Bone marrow (tissue), 2 donors: ENCODE measurements around the gene CEP63.

Experiments used
- DNase-seq, 2 donors: peaks; one replicate each; lab custom pipeline; 2025; lab: John Stamatoyannopoulos, UW

The CEP63 gene

DNA sequence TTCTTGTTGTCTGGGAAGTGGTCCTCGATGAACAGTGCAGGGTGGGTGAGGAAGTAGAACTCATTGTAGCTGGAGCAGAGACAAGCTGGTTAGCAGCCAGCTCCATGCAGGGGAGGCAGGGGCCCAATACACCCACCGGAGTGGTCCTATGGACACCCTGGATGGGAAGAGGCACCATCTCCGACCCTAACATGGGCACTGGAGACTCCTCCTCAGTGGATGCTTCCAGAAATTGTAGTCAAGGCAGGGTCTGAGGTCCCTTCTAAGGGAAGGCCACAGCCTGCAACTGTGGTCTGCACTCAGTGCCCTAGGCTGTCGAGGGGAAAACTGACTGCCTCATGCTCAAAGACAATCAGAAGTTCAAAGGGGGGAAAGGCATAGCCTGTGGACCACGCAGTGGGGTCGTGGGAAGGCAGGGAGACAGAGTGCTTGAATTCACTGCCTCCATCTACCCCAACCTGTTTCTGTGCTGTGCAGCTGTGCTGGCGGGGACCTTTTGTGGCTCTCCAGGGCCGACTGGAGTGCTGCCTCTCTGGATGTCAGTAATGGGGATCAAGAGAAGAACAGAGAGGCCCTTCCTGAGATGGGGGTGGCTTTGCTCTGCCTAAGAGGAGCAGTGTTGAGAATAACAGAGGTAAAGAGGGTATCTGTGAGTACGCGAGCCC, 123.0 kb downstream of the CEP63 start:
- DNase-seq: no peak

DNA sequence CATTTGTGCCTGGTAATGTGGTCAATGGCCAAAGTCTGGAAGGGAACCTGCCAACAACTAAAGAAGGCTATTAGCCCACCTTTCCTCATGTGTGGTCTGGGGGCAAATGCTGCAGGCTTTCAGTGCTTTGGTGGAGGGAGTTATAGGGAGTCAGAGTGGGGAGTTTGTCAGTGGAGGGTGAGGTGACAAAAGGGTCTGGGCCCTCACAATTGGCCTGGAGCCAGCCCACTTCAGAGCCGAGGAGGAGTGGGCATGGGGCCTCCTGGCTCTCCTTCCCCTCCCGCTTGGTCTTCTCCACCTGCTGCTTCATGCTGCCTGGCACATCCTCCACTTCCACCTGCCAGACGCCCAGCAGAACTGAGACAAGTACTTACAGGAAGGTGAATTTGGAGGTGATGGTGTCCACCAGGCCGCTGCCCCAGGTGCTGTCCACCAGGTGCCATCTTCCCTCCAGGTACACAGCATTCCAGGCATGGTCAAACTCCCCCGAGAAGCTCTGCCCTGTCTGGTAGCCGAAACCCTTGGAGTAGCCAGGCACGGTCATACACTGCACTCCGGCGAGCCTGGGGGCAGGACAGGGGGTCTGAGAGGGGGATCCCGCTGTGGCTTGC, 124.1 kb downstream of the CEP63 start:
- no peak for DNase-seq

DNA sequence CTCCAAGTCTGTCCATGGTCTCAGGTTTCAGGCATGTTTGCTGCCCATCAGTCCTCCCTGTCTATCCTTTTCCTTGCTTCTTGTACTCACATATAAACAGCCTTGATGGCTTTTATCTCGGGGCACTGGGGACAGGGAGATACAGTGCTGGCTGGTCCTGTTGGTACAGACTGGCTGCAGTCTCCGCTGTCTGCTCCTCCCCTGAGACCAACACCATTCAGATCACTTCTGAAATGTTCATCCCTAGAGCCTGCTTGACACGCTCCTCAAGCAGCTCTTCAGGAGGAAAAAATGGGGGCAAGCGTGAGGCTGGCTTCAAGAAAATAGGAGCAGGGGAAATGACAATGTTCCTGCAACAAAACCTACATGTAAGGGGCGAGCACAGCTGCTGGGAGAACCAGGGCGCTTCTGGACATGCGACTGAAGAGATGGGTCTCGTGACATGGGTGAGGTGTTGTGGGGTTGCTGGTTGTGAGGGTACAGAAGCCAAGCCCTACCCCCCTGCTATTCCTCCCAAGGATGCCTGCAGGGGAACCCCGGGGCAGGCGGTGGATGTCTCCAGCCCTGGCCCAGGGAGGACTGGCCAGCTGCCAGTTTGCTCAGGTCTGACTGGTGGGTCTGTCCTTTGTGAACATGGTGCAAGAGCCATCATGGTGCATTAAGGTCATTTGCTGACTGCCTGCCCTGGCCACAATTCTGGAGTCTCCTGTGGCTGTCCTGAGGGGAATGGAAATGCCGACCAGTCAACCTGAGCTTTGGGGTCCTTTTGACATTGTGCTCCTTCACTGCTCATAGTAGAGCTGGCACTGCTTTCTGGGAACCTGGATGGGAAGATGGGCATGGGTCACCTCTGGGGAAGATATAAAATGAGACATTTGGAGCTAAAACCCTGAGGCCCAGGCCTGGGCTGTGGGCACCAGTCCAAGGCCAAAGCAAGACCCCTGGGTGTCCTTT, 124.9 kb downstream of the CEP63 start:
- no peak for DNase-seq

DNA sequence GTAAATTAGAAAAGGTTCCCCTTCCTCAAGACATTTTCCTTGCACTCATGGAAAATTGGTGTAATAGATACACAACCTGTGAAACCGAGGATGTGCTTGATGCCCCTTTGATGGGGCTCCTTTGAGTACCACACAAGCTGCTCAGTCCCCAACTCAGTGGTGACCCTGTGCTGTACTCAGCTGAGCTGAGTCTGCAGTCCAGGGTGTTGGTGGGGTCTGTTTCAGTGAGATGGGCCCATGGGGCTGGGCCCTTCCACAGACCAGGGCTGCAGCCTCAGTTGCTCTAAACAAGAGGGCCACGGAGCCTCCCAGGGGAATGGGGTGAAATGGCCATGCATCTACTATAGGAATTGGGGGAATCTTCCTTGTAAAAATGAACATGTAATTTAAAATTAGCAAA, 125.7 kb downstream of the CEP63 start:
- no peak for DNase-seq

DNA sequence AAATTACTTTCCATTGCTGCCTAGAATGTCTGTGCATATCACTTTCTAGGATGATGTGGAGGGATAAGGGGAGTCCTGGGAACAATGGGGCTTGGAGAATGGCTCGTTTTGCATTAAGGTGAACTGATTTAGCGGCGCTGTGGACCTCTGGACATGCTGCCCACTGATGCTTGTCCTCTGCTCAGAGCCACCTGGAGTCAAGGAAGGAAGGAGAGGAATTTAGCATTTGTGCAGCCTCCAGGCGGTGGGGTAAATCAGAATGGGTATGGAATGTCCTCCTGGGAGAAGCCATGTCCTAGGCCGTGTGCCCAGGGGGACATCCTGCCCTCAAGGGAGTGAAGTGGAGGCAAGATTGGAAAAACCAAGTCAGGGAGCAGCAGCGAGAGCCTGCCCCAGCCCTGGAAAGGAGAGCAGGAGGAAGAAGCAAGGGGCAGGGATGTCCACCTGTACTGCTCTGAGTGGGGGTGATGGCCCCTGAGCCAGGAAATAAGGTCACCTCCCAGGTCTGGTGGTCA, 127.2 kb downstream of the CEP63 start:
- DNase-seq: no peak

DNA sequence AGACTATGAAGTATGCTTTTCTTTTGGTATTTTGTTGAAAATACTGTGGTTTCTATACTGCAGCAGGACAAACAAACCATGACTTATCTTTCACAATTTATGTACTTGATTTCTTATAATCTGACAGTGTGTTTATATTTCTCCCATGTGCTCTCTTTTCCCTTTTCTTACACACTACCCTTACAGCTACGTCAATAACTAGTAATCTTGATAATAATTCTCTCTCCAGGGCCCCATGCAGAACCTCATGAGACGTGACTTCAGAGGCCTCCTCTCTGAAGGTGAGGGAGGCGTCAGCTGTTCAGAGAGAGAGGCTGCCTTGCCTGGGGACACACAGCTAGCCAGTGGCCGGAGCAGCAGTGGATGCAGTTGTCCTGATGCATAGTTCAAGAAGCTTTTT, 129.1 kb downstream of the CEP63 start:
- DNase-seq: no peak

DNA sequence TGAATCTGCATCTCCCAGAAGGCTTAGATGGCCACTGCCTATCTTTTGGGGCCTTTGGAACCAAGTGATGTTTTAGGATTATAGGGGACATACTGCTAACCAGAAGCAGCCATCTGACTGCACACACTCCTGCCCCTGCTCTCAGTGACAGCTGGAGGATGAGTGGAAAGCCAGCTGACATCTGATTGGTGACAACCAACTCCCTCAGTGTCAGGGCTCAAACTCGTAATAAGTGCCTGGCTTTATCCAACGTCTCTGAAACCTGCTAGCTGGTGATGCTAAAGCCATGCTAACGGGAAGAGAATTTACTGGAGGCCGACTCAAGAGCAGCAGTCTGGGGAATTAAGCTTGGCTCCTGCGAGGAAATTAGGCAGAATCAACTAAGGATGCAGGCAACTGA, 129.9 kb downstream of the CEP63 start:
- DNase-seq: no peak

DNA sequence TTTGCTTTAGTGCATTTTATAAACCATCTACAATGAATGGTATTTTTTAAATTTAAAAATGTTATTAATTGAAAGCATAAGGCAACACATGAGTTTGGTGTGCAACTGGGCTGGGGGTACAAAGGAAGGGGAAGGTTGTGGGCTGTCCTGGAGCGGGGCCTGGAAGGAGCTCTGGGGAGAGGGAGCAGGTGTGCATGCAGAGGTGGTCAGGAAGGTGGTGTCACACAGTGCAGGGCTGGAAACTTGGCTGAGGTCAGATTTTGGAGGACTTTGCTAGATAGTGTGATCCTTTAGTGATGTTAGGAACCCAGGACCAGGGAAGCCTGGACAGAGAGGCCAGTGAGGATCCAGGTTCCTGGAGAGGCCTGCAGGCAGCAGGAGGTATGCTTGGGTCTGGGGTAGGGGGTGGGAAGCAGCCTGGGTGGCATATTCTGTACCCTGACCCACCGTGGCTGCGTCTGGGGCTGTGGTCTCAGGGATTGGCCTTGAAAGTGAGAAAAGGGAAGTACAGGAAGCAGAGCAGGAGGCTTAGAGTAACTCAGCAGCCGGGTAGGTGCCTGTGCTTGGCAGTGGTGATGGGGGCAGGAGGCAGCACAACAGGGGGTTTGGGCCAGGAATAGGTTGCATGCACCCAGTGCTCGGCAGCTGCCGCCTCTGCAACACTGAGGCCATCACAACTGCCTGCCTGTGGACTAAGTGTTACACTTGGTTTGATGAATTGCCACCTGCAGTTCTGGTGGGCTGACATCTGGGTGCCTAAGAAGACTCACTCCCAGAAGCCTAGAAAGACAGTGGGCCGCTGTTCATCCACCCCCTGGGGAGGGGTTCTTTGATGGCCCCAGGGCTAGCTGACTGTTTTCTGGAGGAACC, 132.0 kb downstream of the CEP63 start:
- no peak for DNase-seq

DNA sequence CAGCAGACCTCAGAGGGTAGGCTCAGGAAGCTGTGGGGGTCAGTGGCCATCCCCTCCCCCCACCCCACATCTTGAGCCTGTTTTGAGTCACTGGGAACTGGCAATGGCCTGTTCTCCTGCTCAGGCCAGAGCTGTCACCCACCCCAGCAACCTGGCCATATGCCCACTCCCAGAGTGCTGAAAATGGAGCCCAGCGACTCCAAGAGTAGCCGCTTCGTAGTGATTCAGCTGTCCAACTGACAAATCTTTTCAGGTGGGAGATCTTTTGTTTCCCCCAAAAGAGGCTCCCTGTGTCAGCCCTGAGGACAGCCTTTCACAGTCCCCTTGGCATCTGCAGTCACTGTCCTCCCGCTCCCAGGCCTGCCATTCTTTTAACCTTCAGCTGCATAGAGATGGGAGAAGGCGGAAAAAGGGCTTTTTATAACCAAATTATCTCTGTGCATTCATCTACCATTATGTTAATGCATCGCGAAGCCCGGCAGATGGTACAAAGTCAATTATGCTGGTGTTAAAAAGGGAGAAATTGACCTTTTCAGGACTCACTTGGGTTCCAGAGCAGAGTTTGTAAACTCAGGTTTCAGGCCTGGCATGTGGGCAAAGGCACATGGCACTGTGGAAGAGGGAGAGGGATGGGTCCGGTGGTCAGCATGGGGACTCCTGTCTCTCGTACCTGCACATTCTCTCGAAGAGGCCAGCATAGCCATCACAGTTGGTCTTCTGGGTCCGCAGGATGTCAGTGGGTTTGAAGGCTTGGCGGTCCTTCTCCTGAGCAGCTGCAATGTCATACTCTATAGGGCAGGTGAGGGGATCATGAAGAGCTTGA, 132.8 kb downstream of the CEP63 start:
- DNase-seq: no peak

DNA sequence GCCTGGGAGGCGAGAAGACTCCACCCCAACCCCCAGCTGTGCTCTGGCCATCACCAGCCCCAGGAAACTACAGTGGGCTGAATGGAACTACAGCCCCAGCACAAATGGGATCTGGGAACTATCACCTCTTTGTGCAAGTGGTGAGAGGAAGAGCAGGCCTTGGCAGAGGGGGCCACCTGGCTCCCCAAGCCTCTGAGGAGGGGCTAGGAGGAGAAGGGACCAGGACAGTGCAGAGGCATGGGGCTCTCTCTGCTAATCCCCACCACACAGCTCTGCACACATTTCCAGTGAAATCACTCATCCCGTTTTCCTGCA, 133.4 kb downstream of the CEP63 start:
- DNase-seq: no peak

DNA sequence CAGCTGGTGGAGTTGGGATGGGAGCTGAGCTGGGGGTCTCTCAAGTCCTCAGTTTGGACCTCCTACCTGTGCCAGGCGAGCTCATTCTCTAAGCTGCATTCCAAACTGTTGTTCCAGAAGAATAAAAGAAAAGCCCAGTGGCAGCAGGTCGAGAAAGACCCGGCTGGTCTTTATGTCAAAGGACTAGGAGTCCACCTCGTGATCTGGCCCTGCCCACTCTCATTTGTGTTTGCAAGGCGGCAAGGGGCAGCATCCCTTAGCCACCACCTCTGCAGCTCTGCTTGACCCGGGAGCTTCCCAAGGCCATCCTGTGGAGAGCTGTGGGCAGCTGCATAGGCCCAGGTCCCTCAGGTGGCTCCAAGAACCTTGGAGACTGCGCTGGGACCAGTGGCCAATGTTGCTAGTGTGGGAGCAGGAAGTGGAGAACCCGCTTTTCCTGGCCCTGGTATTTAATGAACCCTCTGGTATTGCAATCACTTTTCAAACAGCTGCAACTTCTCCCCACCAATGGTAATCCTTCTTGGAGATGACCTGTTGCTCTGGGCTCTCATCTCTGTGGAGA, 134.1 kb downstream of the CEP63 start:
- DNase-seq: no peak

DNA sequence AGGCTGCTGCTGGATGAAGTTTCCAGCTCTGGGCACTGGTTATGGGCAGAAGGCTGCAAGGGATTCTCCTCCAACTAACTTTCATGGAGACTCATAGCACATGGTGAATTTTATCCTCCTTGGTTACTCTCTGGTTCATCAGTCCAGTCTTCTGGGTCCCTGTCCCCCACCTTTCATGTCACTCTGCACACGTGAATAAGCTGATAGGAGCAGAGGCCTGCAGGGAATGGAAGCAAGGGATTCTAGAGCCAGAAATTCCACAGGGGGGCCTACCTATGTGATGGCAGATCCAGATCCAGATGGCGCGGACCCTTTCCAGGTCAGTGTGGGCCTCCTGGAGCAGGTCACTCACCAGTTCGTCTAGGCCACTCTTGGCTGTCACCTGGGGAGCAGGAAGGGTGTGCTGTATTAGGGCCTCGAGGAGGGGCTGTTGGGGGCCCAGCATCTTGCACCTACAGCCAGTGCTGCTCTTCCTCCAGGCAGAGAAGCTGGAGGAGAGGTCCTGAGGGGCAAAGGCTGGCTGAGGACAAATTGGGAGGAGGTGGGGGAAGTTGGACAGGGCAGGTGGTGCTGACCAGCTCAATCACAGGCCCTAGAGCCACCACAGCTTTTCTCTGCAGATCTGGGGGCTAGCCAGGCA, 134.7 kb downstream of the CEP63 start:
- DNase-seq: no peak

DNA sequence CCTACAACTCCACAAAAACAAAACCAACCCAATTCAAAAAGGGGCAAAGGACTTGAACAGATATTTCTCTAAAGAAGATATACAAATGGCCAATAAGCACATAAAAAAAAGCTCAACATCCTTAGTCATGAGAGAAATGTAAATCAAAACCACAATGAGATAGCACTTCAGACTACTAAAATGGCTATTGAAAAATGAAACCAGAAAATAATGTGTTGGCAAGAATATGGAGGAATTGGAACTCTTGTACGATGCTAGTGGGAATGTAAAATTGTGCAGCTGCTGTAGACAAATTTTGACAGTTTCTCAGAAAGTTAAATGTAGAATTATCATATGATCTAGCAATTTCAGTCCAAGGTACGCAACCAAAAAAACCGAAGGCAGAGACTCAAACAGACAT, 136.0 kb downstream of the CEP63 start:
- DNase-seq: peak in 1 of 2 donors; percentile 74

DNA sequence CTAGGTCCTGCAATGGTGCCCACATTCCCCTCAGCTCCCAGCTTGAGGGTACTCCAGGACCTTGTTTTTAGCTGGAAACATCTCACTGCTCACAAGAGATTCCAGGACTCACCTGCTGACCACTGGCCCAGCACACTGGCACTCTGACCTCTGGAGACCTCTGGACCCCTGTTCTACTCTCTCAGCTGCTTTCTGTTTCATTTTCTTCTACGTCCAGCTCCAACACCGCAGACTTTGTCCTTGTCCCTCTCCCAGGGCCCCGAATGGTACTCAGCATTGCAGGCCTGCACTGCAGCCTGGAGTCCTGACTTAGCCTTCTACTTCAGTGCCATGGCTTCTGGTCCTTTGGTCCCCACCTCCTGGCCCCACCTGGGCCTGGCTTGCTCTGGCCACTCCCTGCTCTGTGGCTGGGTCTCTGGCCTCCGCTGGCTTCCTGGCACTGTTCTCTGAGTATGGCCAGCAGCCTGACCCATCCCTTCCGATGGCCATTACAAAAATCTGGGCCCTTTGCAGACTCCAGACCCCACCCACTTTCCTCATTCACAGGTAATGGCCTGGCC, 137.0 kb downstream of the CEP63 start:
- no peak for DNase-seq

DNA sequence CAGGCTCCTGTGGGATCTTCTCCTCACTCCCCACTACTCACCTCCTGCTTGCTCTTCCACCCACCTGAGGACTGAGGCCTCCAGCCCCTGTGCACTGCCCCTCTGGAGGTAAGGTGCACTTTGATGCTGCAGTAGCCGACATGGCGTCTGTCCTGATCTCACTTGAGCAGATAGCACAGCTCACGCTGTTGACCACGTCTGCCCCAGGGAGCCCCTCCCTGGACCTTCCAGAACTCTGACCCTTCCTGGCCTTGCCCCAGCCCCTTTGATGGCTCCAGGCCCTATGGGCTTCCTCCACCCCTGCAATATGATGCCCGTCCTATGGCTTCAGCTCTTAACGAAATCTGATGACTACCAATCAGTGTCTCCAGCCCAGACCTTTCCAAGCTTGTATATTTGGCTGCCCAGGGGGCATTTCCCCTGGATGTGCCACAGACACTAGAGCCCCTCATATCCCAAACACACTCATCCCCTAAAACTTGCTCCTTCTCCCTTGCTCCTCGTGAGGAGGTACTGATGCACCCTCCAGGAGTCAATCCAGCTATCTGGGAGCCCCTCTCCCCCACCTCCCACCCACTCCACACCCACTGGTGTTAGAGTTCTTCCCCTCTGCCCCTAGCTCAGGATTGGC, 137.9 kb downstream of the CEP63 start:
- DNase-seq: no peak
